Activated CD8-positive, alpha-beta memory T cell treated with anti-CD3 and anti-CD28 coated beads for 48 hours (primary cell): ENCODE results near the gene HOXC13.

ENCODE experiments used
- DNase-seq, 3 experiments: peaks; one replicate each; pipeline ENCODE4 v3.0.0-alpha.2; 2020; ENCODE audit warnings: low read depth in 2 of 3, low spot score in 2 of 3

Gene HOXC13

DNA sequence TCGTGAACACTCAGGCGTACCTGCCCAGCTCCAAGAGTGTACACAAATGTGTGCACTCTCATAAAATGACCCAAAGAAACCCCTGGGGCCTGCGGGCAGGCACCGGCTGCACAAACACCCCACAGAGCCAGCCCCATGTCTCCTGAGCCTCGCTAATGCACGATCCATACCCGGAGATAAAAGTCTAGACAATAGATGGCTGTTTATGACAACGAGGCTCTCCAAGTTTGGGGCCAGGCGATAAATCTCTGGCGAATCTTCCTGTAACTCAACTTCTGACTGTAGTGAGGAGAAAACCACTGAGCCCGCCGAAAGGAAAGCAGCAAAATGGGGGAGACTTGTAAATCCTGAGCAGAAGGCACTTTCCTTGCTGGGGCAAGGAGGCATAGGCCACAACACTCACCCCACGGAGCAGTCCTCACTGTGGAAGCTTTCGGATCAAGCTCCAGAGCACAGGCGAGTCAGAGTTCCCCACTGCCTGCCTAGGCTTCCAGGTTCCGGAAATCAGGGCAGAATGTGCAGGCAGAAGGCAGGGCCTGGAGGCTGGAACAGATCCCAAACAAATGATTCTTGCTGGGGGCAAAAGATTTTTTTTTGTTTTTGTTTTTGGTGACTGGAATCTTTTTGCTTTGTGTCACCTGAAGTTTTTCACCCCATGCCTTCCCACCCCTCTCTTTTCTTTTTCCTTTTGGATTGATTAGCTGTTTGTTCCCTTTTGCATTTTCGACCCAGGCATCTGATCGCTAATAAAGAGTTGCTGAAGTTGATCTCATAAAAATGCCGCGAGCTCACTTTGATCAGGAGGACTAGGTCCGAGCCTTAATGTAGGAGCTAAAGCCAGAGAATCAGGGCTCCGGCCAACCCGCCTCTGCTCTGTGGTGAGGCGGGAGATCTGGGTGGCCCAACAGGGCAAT, 29.8 kb downstream of the HOXC13 start:
- no peak for DNase-seq

DNA sequence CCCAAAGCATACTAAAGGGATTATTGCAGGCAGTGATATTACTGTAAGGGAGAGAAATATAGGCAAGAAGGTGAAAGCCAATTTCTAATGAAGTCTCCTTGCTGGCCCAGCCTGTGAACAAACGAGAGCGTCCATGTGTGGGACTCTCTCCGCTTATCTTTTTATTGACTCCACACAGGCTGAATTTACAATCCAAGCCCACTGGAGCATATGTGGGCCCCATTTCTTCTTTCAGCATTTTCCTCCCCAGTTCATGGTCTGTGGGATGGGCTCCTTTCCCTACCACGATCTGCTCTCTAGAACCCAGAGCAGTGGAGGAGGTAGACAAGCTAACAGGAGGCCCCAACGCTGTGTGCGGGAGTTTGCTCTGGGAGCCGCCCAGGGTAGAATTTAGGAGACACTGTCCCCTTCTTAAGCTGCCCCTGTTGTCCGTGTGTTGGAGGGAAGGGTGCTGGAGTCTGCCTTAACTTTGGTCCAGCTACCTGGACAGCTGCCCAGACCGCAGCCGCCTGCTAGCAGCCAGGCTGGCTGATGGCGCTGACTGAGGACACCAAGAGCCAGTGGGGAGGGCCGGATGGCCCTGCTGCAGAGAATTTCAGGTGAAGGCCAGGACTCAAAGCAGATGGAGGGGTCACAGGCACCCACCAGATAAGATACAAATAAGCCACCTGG, 31.1 kb downstream of the HOXC13 start:
- no peak for DNase-seq

DNA sequence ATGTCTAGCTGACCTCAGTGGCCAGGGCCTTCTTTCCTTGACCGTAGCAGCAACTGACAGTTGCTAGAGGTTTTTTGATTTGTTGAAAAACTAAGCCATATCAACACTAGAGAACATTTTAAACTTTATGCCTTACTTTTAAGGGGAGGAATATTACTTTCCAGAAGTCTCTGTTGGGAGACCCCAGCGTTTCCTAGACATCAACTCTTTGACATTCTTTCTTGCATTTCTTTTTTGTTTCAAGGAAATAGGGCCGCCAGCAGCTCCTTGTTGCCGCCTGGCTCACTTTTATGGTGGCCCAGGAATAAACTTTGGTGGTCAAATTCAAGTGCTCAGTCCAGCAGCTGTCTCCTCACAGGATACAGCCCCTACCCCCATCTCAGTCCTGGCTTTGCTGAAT, 31.8 kb downstream of the HOXC13 start:
- DNase-seq, result no peak

DNA sequence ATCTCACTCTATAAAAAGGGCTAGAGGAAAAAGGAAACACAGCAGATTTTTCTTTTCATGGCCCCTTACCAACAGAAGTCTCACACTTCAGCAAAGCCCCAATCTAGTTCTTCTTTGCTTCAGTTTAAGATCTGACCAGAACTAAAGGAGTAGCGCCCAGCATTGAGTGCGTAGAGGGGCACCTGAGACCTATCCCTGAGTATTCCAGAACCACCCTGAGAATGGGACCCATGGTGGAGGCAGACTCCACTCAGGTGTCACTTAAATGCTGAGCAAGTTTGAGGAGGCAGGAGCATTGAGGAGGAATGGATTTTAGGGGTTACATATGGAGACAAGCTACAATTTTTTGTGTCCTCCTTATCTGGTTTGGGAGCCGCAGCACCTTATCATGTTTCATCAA, 32.5 kb downstream of the HOXC13 start:
- no peak for DNase-seq

DNA sequence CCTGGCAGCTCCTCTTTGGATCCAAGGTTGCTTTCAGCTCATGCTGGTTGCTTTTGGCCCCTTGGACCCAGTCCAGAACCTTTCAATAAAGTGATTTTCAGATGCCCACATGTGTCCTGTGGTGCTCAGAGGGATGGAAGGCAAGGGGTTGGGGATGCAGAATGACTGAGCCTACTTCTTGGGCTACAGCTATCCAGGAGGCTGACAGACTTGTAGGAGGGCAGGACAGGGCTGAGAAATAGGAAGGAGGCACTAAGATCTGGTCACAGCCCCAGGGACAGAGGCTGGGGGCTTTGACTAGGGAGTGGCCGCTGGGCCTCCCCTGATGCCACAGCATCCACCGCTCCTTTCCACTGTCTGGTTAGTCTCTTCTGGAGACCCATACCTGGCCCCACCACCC, 33.1 kb downstream of the HOXC13 start:
- DNase-seq, result no peak

DNA sequence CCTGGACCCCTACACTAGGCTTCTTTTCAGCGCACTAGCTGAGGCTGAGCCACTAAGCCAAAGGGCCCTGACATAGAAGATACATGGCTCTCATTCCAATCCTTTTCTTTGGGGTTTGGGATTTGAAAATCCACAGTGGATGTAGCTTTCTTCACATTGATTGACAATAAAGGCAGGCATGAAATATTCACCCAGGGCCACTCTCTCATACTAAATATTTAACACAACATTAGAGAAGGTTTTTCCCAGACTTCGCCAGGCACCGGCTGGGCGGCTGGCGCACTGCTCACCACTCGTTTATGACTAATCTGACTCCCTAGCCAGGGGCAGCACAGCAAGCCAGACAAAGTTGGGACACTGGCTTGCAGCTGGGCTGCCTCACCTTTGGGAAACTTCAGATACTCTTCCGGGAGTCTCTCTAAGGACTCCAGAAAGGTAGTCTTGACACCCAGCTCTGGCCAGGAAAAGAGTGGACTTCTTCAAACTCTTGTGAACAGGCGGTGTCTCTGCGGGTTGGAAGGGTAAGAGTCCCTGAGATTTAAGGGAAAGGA, 33.6 kb downstream of the HOXC13 start:
- no peak for DNase-seq

DNA sequence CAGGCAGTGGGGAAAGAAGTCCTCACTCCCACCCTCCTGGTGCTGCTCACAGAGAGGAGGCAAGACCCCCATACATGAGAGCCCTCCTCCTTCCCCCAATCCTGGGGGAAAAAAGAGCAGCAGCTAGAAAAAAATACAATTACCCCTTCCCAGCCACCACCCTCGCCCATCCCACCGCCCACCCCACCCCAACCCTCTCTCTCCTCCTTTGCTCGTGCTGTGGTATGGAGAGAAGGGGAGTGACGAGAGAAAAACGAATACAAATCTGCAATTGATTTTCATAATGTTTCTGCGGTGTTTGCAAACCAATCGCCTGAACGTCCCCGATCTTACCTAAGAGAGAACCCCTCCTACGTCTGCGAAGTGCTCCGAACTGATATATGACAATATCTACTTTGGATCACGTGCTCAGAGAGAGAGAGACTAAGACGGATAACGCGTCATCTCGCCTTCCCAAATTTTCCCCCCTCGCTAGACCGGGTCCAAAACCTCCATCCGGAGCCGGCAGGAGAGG, 34.1 kb downstream of the HOXC13 start, which contains the start of gene HOXC11:
TSS of gene HOXC11 (plus strand) at position 405 of the 514 bp plus-strand sequence. CDS start 116 bp downstream, outside the sequence.
- no peak for DNase-seq

DNA sequence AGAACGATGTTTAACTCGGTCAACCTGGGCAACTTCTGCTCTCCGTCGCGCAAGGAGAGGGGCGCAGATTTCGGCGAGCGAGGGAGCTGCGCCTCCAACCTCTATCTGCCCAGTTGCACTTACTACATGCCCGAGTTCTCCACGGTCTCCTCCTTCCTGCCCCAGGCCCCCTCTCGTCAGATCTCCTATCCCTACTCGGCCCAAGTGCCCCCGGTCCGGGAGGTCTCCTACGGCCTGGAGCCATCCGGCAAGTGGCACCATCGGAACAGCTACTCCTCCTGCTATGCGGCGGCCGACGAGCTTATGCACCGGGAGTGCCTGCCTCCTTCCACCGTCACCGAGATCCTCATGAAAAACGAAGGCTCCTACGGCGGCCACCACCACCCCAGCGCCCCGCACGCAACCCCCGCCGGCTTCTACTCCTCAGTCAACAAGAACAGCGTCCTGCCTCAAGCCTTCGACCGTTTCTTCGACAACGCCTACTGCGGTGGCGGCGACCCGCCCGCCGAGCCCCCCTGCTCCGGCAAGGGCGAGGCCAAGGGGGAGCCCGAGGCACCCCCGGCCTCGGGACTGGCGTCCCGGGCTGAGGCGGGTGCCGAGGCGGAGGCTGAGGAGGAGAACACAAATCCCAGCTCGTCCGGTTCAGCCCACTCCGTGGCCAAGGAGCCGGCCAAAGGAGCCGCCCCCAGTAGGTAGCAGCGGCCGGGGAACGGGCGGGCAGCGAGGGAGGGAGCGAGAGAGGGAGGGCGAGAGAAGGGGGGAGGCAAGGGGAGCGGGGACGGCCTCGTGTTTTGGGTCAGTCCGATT, 34.8 kb downstream of the HOXC13 start:
- DNase-seq, result no peak

DNA sequence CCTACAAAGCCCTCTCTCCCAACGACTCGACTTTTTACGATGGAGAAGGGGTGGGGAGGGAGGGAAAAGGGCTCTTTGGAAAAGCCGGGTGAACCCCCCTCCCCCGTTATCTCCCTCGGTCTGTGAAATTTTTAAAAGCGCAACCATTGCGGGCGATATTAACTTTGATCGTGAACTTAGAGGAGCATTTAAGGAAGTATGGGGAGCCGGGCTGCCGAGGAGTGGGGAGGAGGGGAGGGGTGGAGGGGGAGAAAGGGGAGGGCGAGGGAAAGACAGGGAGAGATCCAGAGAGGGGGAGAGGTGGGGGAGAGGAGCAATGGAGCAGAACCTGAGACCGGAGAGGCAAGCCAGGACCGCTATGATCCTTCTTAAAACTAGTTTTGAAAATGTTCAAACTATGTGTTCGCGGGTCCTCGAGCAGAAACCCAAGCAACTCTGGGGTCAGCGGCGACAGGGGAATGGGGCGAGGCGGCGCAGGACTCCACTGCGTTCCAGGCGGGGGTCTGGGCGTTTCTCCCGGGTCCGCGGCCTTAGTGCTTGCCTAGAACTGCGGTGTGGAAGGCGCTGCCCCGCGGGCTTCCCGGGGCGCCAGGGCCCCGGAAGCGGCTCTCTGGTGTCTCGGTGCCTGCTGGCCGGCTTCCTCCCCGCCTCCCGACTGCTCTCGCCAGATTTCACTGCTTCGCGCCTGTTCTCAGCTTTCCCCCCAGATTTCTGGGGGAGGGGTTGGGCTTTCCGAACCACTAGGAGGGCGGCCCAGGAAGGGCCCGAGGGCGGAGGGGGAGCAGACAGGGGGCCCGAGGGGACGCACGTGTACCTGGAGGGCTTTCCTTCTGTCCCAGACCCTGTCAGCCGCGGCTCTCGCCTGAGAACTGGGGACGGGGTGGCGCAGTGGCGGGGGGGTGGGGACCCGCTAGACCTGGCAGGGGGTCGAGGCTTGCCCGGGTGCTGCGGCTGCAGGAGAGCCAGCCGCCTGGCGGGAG, 35.7 kb downstream of the HOXC13 start, which contains the start of gene HOTAIR:
TSS of gene HOTAIR (minus strand) at position 871 of the 980 bp plus-strand sequence.
- no peak for DNase-seq

DNA sequence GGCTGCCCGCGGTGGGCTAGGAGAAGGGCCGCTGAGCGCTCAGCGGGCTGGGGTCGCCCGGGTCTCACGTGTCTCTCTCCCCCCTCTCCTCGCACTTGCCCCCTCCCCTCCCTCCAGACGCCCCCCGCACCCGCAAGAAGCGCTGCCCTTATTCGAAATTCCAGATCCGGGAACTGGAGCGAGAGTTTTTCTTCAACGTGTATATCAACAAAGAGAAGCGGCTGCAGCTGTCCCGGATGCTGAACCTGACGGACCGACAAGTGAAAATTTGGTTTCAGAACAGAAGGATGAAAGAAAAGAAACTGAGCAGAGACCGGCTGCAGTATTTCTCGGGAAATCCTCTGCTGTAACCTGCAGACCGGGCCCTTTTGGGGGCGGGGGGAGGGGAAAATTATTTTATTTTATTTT, 36.4 kb downstream of the HOXC13 start:
- DNase-seq, result no peak

DNA sequence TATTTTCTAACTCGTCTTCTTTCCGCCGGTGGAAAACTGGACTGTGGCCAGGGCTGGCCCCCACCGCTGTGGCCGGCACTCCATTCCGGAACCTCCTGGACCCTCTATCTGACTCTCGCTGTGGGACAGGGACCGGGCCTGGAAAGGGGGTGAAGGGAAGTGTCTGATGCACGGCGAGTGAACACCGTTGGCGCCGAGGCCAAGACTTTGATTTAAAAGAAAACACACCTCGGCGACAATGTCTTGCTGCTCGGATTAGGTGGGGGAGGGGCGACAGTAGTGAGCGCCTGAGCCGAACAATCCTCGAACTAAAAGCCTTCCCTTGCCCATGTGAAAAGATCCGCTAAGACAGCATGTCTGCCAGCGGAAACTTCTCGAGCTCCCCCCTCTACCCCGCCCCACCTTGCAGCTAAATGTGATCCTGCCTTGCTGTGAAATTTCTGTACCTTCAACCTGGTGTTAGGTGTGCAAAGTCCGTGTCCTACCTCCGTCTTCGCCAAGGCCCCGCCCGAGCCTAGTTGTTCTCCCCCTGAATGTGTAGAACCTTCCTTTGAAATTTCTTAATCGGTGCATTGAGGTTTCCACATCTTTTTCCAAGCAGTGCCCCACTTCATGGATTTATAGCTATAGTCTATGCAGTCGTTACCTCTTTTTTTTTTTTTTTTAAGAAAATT, 37.0 kb downstream of the HOXC13 start:
- DNase-seq, result no peak

DNA sequence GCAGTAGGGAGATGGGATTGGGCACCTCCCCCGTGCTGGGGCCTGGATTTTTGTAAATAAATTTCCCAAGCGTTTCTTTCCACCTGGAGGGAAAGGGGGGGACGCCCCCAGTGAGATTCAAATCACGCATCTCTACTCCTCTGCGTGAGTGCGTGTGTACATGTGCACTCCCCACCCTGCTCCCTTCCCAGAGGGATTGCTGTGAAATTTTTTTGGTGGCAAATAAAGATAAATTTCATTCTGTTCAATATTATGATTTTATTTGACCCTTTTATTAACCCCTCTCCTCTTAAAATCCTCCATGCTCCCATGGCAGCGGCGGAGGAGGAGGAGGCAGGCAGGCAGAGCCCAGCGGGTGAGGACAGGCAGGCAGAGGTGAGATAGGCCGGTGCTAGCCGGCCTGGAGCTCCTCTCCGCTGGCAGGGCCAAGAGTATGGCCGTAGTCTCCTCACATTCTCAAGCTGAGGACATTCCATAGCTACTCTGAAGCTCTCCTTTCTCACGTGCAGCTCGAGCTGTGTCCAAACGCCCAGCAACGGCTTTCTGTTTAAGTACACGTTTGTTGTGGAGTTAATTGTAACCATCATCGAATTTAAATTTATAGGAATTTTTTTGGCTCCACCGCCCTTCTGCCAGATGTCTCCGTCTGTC, 37.7 kb downstream of the HOXC13 start:
- DNase-seq, result no peak

DNA sequence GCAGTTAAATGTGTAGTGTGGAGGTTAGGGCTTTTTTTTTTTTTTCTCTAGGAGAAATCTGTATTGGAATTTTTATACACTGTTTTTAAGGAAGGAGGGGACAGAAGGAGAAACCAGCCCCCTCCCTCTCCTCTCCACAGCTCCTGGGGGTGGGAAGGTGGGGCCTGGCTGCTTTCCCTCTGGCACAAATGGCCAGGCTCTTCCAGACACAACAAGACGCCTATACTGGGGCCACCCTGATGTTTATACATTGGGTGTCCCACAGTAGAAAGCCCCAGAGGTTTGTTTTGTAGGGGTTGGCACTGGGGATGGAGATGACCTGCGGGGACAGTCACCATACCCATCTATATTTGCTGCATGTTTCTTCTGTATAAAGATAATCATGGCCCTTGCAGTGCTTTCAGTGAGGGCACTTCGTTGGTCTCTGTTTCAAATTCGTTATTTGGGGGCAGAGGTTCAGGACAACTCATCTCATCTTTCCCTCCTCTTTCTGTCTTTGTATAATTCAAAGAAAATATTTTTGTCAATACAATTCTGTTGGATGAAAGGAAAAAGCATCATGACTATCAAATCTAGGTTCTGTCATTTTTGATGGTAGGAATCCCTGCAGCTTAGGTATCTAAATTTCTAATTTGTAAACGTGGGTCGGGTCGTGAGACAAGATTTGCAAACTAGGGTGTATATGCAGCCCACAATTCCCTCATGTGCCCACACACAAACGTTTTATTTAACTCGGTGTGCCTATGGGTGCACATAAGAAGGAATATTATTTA, 38.4 kb downstream of the HOXC13 start:
- DNase-seq, result no peak

DNA sequence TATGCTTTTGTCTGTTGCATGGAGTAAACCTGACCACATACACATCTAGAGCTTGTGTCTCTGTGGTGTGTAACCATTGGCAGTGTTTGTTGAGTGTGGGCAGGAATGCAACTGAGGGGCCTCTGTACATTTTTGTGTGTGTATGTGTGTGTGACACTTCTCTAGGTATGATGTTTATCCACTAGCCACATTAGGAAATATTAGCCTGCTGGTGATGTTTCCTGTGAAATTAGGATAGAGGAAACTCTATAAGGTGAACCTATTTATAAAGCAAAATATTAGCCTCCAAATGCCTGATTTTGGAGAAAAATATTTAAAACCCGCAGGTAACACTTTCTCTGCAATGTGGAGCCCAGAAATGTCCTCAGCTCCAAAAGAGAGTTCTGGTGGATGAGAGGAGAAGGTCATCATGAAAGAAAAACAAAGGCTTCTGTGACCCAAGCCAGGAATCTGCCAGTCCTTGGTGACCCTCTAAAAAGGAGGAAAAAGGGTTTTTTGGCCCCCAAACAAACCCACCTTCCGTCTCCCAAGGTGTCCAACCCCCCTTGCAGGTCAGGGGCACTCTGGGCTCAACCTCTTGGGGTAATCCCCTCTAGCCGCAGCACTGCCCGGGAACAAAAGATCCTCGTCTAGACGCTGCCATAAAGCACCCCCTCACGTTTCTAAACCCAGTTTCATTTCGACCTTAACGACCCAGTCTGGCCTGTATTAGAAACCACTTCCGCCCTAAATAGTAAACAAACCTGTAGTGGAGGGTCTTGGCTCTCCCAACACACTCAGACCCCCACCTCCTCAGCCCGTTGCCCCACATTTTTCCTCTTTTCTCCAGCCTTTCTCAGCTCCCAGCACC, 39.2 kb downstream of the HOXC13 start:
- DNase-seq, result no peak

DNA sequence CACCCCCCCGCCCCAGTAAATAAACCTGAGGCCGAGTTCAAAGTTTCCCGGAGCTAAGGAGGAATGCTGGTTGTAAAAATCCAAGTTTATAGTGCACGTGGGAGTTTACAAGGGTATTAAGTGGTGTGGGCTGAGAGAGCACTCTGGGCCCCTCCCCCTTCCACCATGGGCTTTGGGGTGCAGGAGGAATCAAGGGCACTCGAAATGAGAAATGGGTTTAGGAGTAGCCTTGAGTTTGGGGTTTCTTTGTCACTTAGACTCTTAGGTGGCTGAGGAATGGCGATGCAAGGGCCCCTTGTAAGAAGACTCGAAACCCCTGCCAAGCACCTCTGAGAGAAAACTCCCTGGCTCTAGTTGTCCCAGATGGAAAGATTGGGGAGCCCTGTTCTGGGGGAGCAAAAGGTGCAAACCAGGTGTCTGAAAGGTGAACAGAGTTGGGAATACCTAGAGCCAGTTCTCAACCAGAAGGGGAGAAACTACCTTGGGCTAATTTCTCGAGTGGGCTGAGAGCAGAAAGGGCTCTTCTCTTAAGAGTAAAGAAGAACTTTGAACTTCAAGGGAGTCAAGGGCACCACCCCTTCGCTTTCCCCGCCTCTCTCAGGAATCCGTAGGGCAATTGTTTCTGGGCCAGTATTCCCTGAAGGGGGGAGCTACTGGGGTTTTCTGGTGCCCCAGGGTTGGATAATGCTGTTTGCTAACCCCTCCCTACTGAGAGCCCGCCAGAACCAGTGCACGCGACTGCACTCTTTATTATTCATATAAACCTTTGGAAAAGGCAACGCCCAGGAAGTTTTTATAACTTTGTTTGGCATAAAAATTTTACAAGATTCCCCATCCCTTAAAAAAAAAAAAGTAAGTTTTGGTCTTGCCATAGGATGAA, 40.1 kb downstream of the HOXC13 start:
- DNase-seq, result no peak
